ENCODE data around the gene NTNG1.
"Not testable (repeated sequence)": the region's sequence is repeated elsewhere in the genome, so short reads cannot be mapped to it uniquely, and the experiment has no call there.

NTNG1 gene

GRCh38 chr1:107140703-107141490 lies at the start of gene NTNG1:
Gene NTNG1 (plus strand): TSS chr1:107141039.
- no peak for DNase-seq

- DNase-seq = no peak
Measured at GRCh38 chr1:107091418-107091817, 49.4 kb upstream of the NTNG1 start.

- not testable (repeated sequence) for DNase-seq
Measured at GRCh38 chr1:107093395-107093794, 47.4 kb upstream of the NTNG1 start.

DNA sequence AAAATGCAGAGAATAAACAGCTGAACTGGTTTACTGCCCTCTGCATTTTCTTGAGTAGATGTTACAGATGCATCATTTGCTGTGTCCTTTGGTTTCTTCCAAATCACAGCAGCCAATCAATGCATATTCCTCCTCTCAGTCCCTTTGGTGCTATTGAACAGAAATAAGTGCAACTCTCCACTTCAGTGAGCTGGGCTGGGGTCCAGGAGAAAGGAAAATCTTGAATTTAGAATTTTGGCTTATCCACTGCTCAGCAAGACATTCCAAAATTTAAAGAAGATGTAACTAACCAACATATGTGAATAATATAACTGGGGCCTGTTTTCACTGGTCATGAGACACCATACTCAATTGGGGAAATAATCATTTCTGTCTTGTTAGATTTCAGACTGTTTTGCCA lies 45.2 kb upstream of the NTNG1 start:
- DNase-seq = no peak

DNA sequence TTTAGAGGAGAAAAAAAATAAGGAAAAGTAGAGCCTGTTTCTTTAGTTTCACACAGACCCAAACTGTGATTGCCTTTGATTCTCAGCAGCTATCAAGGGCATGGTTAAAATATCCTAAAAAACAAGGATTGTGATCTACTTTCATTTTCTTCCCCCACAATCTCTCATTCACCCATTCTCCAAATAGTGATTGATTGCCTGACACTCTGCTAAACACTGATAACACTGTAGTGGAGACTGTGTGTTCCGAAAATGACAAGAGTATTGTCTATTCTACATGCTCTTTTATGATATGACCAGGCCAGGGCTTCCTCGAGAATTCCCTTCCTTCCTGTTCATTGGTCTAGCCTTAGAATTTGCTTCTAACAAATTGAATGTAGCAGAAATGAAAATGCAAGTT lies 44.1 kb upstream of the NTNG1 start:
- no peak for DNase-seq

DNA sequence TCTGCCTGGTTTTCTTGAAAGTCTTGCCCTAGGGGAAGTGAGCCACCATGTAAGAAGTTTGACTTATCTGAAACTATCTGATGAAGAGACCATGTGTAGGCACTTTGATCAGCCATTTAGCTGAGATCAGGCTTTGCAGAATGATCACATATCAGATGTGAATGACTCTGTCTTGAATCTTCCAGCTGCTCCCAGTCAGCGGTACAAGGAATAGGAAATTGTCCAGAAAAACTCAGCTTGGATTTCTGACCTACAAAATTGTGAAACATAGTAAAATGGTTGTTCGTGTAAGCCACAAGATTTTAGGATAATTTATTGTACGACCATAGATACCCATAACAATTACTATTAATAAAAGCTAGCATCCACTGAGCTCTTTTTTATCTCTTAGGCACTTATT lies 41.9 kb upstream of the NTNG1 start:
- DNase-seq = no peak

- DNase-seq = no peak
Measured at GRCh38 chr1:107100331-107100984, 40.4 kb upstream of the NTNG1 start.

DNA sequence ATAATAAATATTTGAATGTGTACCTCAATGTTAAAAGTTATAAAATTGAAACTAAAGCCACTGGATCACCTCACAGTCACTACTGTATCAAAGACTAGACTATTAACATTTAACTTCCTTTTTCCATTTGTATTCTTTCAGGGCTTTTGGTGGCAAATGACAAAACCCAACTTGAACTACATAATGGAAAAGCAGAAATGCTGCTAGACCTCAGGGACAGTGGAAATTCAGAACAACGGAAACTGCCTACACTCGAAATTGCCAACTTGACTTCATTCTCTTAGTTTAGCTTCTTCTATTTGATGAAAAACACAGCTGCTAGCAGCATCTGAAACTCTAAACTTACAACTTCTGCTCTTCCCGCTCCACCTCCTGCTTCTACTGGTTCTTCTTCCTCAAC lies 34.9 kb upstream of the NTNG1 start:
- DNase-seq = no peak

- DNase-seq = no peak
Measured at GRCh38 chr1:107110326-107110725, 30.5 kb upstream of the NTNG1 start.

DNA sequence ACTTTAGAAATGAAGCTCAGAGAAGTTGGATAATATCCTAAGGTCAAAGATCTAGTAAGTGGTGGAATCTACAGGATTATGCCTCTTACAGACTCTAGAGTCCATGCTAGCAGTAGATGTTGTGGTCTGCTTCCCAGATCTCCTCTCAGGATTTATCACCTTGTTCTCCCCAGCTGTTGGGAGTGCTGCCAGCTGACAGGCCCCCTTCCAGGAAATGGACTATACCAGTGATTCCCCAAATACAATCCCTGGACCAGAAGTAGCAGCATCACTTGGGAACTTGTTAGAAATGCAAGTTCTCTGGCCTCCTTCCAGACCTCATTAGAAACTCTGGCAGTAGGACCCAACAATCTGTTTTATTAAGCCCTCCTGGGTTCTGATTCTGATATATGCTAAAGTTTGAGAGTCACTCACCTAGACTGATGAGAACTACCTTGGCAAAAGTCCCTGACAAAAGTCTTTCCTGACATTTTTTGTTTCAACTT lies 24.5 kb upstream of the NTNG1 start:
- no peak for DNase-seq

DNA sequence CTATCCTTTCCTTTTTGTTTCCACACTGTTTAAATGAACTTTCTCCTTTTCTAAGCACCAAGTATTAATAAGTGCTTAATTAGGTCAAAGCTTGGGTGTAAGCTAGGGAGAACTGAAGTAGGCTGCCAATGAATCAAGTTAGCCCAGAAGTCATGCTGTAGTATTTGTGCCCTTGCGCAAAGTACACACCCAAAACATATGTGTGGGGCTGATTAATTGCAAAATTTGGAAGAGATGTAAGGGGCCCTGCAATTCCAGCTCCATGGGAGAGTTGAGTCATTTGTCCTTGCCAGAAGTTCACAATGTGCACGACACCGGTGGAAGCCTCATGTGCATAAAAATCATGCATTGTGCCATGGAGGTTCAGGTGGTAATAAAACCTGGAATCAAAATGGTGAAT lies 18.6 kb upstream of the NTNG1 start:
- DNase-seq = no peak

GRCh38 chr1:107123741-107124140 lies 17.1 kb upstream of the NTNG1 start:
- DNase-seq = no peak

DNA sequence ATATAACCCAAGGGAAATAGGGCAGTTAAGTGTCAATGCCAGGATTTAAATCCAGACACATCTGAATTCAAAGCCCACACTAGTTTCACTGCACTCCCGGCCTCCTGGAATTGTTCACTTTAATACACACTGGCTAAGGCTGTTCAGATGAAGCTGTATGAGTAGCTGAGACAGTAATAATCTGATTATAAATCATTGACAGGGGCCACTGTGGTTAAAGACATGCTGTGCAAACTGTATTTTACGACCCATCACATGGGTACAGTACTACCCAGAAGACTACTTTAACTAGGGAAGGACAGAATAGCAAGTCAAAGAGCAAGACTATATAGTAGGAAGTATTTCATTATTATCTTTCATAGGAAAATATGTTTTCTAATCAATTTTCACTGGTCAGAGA lies 16.1 kb upstream of the NTNG1 start:
- no peak for DNase-seq

- no peak for DNase-seq
Measured at GRCh38 chr1:107132195-107132594, 8.6 kb upstream of the NTNG1 start.

DNA sequence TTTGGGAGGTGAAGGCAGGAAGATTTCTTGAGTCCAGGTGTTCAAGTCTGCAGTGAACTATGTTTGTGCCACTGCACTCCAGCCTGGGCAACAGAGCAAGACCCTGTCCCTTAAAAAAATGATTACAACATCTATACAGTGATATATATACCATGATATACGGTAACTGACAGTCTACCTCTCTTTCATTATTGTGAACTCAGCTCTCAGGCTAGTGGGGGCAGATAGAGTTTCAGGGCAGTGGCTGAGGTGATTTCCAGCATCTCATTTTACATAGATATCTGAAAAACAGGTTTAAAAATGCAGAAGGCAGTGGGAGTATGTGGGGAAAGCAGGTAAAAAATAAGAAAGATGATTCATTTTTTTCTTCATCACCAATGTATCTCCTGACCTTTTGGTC lies 8.1 kb upstream of the NTNG1 start:
- DNase-seq = no peak

DNA sequence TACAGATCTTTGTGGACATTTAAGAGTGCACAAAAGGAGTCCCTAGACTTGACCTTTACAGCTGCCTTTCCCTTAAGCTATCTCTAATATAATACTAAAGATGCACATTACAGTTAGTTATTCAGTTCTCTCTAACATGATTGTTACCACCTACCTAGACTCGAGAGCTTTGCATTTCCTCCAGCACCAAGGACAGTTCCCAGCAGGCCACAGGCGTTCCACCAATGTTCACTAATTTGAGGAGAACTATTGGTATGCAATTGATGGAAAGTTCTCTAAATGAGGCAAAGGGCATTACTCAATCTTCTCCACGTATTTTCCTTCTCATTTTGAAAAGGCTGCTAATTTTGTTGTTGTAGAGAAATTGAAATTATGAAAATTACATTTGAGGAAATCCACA lies 5.4 kb upstream of the NTNG1 start:
- DNase-seq = no peak

DNA sequence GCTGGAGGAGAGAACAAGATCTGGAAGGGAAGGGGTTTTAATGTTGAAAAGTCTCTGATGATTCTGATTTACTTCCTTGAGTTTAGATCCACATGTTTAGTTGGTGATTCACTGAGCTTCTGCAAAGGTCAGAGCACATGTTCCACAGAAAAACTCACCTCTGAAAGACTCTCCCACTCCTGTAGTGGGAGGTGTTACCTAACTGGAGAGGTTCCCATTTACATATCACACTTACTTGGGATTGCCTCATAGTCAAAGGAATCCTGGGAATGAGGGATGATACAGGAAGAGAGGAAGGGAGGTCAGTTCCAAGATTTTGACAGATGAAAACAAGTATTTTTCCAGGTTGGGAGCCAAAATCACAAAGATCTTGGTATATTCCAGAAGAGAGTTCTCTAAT lies 2.7 kb upstream of the NTNG1 start:
- DNase-seq = no peak

DNA sequence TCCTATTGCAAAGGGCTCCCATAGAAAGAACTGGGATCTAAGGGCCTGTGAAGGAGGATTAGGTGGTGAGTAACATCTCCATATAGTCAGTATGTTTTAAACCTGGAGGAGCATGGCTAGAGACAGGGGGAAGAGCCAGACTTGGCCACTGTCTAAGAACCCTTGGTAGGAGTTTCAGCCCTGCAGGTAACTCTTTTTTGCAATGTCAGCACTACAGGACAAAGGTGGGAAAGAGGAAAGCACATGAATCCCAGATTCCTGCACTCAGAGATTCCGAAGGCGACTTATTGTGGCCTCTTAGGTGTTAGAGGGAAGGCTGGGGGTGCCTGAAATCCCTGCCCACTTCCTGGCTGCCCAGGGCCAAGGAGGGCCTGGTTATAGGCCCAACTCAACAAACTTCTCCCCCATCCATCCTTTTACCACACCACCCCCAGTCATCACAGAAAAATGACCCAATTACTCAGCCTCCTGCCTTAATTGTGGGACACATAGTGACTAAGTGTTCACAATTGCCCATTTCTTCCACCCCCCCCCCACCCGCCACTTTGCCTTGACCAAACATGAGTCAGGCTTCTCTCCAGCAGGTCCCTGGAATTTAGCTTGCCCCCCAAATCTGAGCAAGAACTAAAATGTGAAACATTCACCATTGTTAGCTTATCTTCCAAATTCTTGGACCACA lies 1.9 kb upstream of the NTNG1 start:
- no peak for DNase-seq

- DNase-seq = no peak
Measured at GRCh38 chr1:107139833-107140702, 771 bp upstream of the NTNG1 start.

DNA sequence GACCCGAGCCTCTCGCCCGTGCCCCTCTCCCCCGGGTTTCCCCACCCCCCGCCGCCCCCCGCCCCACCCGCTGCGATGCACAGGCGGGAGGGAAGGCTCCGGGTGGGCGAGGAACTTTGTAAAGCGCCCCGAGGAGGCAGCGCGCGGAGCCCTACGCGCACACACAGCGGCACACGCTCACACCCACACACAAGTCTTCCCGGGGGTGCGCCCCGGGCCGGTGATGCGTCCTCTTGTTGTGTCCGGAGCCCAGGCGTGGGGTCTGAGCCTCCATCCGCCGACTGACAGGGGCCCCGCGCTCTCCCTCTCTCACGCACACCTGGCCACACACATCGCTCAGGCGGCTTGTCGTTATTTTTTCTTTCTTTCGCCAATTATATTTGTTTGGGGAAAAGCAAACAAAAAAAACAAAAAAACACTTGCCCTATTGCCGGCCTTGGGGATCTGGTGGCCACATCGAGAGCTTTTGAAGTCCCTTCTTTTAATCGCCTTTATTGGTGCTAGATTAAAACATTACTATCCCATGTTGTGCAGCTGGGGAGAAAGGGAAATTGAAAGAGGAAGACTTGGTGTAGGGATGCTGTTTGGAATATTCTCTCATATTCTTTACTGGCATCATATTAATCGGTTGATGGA lies 770 bp downstream of the NTNG1 start:
- DNase-seq = no peak

DNA sequence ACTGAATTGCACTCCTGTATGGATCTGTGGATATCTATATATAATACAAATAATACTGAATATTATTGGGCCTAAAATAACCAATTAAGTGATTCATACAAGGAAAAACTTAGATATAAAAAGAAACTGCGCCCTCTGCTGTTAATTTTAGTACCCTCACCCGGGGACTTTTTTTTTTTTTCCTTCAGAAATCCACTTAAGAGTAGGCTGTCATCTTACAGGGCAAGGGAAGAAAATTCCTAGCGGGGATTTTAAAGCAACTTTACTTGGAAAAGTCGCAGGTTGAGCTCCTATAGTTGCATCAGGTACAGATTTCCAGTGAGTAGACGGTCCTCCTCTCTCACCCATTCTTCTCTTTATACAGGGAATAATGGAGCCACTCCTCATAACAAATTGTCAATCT lies 1.3 kb downstream of the NTNG1 start:
- DNase-seq = peak; percentile 8

- no peak for DNase-seq
Measured at GRCh38 chr1:107142666-107143065, 1.8 kb downstream of the NTNG1 start.

GRCh38 chr1:107145637-107146036 lies 4.8 kb downstream of the NTNG1 start:
- no peak for DNase-seq

Measured in NCI-H2029 treated with DMSO at 0.1 percent for 48 hours (cell line).